ENCODE measurements around the gene GPR68. TPM values are rescaled to one million over a fixed set of nuclear protein-coding genes. Genes with fewer than 3 reads are reported as not detected.

Gene GPR68
- total RNA-seq, 2 experiments from 2014 or later, result 0.13 to 0.84 TPM

- H3K4me2 ChIP-seq (ENCODE audit: low read length), result no peak overlapping the region
- no peak overlapping the region for H2AFZ ChIP-seq (ENCODE audit: low read length)
- no peaks in the 10 kb centered on the region for H3K79me2 ChIP-seq (ENCODE audit: insufficient read depth, low read depth, low read length)
- intact Hi-C loops (cut with micrococcal nuclease; ENCODE audit: unreplicated experiment), result no loop called here
- H3K9me3 ChIP-seq (ENCODE audit: low read length), result peaks cover 12% of the 10 kb centered on the region
- no peak overlapping the region for H3K4me3 ChIP-seq (ENCODE audit: low read depth, low read length, poor library complexity, severe bottlenecking)
- ChIA-PET CTCF (ENCODE audit: unreplicated experiment) (no interaction called here), POLR2A (interaction anchor here (0.9 kb wide), 1 partner anchor 17 kb away, joined by 7 read pairs; no protein-coding TSS in a partner anchor)
- no peak overlapping the region for H3K27ac ChIP-seq (ENCODE audit: low read depth, low read length, poor library complexity, severe bottlenecking)
- no peaks in the 10 kb centered on the region for H4K20me1 ChIP-seq (ENCODE audit: insufficient read depth, low read length)
- BruUV-seq (replicated peaks), result no TSS peak
- DNase-seq (ENCODE audit: low spot score), result no peak
- TF ChIP-seq CTCF (conservative IDR thresholded peaks at IDR 0.05; ENCODE audit: low read length) (no peak), EZH2phosphoT487 (IDR thresholded peaks at IDR 0.05; ENCODE audit: borderline replicate concordance, low read depth, low read length) (no peak)
- H3K4me1 ChIP-seq (ENCODE audit: insufficient read depth, low read length, poor library complexity, severe bottlenecking), result peaks cover 31% of the 10 kb centered on the region
- no peaks in the 10 kb centered on the region for H3K9me2 ChIP-seq (ENCODE audit: insufficient read depth, low read length)
- peaks cover 12% of the 10 kb centered on the region for H3K36me3 ChIP-seq (ENCODE audit: insufficient read depth, low read length)
Measured at GRCh38 chr14:91232052-91232451, 12.5 kb downstream of the GPR68 start.

GRCh38 chr14:91231446-91231845 is 13.1 kb downstream of the GPR68 start:
- POLR2A ChIA-PET, result interaction anchor here (0.9 kb wide), 1 partner anchor 17 kb away, joined by 7 read pairs; no protein-coding TSS in a partner anchor
- TF ChIP-seq EZH2phosphoT487 (IDR thresholded peaks at IDR 0.05; ENCODE audit: borderline replicate concordance, low read depth, low read length) (no peak), CTCF (conservative IDR thresholded peaks at IDR 0.05; ENCODE audit: low read length) (no peak)

GRCh38 chr14:91230397-91231035 is 14.0 kb downstream of the GPR68 start:
- TF ChIP-seq CTCF (conservative IDR thresholded peaks at IDR 0.05; ENCODE audit: low read length), result no peak
- TF ChIP-seq EZH2phosphoT487 (IDR thresholded peaks at IDR 0.05; ENCODE audit: borderline replicate concordance, low read depth, low read length), result no peak
- intact Hi-C loops (cut with micrococcal nuclease; ENCODE audit: unreplicated experiment), result no loop called here
- CTCF ChIA-PET (ENCODE audit: unreplicated experiment), result no interaction called here
- Histone ChIP-seq H3K27ac (ENCODE audit: low read depth, low read length, poor library complexity, severe bottlenecking) (peak overlapping the region; percentile 73), H3K4me3 (ENCODE audit: low read depth, low read length, poor library complexity, severe bottlenecking) (no peak overlapping the region), H3K36me3 (ENCODE audit: insufficient read depth, low read length) (peaks cover 12% of the 10 kb centered on the region), H2AFZ (ENCODE audit: low read length) (no peak overlapping the region), H3K9me3 (ENCODE audit: low read length) (peaks cover 12% of the 10 kb centered on the region), H4K20me1 (ENCODE audit: insufficient read depth, low read length) (no peaks in the 10 kb centered on the region), H3K4me1 (ENCODE audit: insufficient read depth, low read length, poor library complexity, severe bottlenecking) (peaks cover 31% of the 10 kb centered on the region), H3K4me2 (ENCODE audit: low read length) (peak overlapping the region; percentile 52; the same call in 1 of the 2 replicates), H3K9me2 (ENCODE audit: insufficient read depth, low read length) (no peaks in the 10 kb centered on the region), H3K79me2 (ENCODE audit: insufficient read depth, low read depth, low read length) (no peaks in the 10 kb centered on the region)
- POLR2A ChIA-PET, result interaction anchor here (1.0 kb wide), 1 partner anchor 9 kb away, joined by 3 read pairs; no protein-coding TSS in a partner anchor
- DNase-seq (ENCODE audit: low spot score), result no peak
- no TSS peak for BruUV-seq (replicated peaks)

More at GRCh38 chr14:91231446-91231845, 13.1 kb downstream of the GPR68 start:
- H4K20me1 ChIP-seq (ENCODE audit: insufficient read depth, low read length), result no peaks in the 10 kb centered on the region
- peaks cover 12% of the 10 kb centered on the region for H3K9me3 ChIP-seq (ENCODE audit: low read length)
- BruUV-seq (replicated peaks), result no TSS peak
- H3K79me2 ChIP-seq (ENCODE audit: insufficient read depth, low read depth, low read length), result no peaks in the 10 kb centered on the region
- DNase-seq (ENCODE audit: low spot score), result no peak
- no peak overlapping the region for H3K4me2 ChIP-seq (ENCODE audit: low read length)
- H3K27ac ChIP-seq (ENCODE audit: low read depth, low read length, poor library complexity, severe bottlenecking), result no peak overlapping the region
- no peak overlapping the region for H3K4me3 ChIP-seq (ENCODE audit: low read depth, low read length, poor library complexity, severe bottlenecking)
- H2AFZ ChIP-seq (ENCODE audit: low read length), result no peak overlapping the region
- H3K9me2 ChIP-seq (ENCODE audit: insufficient read depth, low read length), result no peaks in the 10 kb centered on the region
- peaks cover 31% of the 10 kb centered on the region for H3K4me1 ChIP-seq (ENCODE audit: insufficient read depth, low read length, poor library complexity, severe bottlenecking)
- intact Hi-C loops (cut with micrococcal nuclease; ENCODE audit: unreplicated experiment), result no loop called here
- H3K36me3 ChIP-seq (ENCODE audit: insufficient read depth, low read length), result peaks cover 12% of the 10 kb centered on the region
- CTCF ChIA-PET (ENCODE audit: unreplicated experiment), result no interaction called here

Measured in OCI-LY7 (cell line).